Gastrocnemius medialis (tissue), 4 donors: ENCODE data around the gene TM4SF1. TPM values are rescaled to one million over a fixed set of nuclear protein-coding genes. Genes with fewer than 3 reads are reported as not detected.

Experiments used
- ATAC-seq, 2 donors: fragments of 150-250 bp; one replicate each; pipeline ENCODE4 v1.9.1; 2016
- DNase-seq, 2 donors: peaks; one replicate each; pipeline ENCODE4 v3.0.0-alpha.2; 2019
- H3K27ac ChIP-seq, 4 donors: fragments of 200-600 bp; sonication (generic); 1 replicate in 1 of 4; 2 replicates in 3 of 4; pipeline ENCODE4 v1.5.1; 2016 to 2018; ENCODE audit warnings: mild to moderate bottlenecking in 2 of 4, moderate library complexity in 1 of 4
- H3K27me3 ChIP-seq, 3 donors: fragments of 200-600 bp; sonication (generic) in 2 of 3; 1 replicate in 1 of 3; 2 replicates in 2 of 3; pipeline versions ENCODE4 v1.5.1 to v1.6.0; 2016 to 2019; ENCODE audit warnings: mild to moderate bottlenecking in 1 of 3, moderate library complexity in 1 of 3
- H3K36me3 ChIP-seq, 2 donors: fragments of 200-600 bp; sonication (generic) in 1 of 2; one replicate each; pipeline ENCODE4 v1.5.1; 2017 to 2018
- H3K4me1 ChIP-seq, 2 donors: fragments of 200-600 bp; sonication (generic) in 1 of 2; one replicate each; pipeline ENCODE4 v1.5.1; 2016 to 2017; ENCODE audit warnings: mild to moderate bottlenecking in 2 of 2
- H3K4me3 ChIP-seq, 4 donors: fragments of 200-600 bp; sonication (generic) in 3 of 4; 1 replicate in 1 of 4; 2 replicates in 3 of 4; pipeline ENCODE4 v1.5.1; 2016 to 2019; ENCODE audit warnings: mild to moderate bottlenecking in 2 of 4
- H3K9me3 ChIP-seq, 3 donors: fragments of 200-600 bp; sonication (generic) in 2 of 3; 1 replicate in 1 of 3; 2 replicates in 2 of 3; pipeline ENCODE4 v1.5.1; 2016 to 2019
- CTCF ChIP-seq, 5 experiments: fragments of 450-650 bp in 3 of 5; fragments of 200-600 bp in 2 of 5; sonication (generic) in 2 of 5; IDR thresholded peaks in 4 of 5; conservative IDR thresholded peaks in 1 of 5; 1 replicate in 4 of 5; 2 replicates in 1 of 5; pipeline ENCODE4 v1.5.1; 2016 to 2019; ENCODE audit warnings: antibody characterized with exemption in 5 of 5, mild to moderate bottlenecking in 3 of 5, moderate library complexity in 3 of 5
- POLR2A ChIP-seq, 2 donors: fragments of 450-650 bp; IDR thresholded peaks; one replicate each; pipeline ENCODE4 v1.6.1; 2017; ENCODE audit warnings: antibody characterized with exemption in 2 of 2, mild to moderate bottlenecking in 2 of 2, moderate library complexity in 2 of 2
- in situ Hi-C, 4 donors: fragments of 200-750 bp; cut with MboI; loops; one replicate each; pipeline versions ENCODE4 v1.15.0 to v1.8.0; 2017; ENCODE audit warnings: low sequenced_read_pairs in 4 of 4
- intact Hi-C: fragments of 100-400 bp; cut with DNase I; formaldehyde crosslinking; loops from one replicate; pipeline ENCODE4 v1.15.1; 2023; ENCODE audit warnings: low total_unique reads
- total RNA-seq, 4 donors: library from RNA; depleted of rRNA; stranded (reverse); fragments of >200 nt; gene quantifications; one replicate each; pipeline versions ENCODE4 v1.1.0 to v1.2.3, GENCODE V29; 2016

TM4SF1 gene
- total RNA-seq, 4 donors from 2014 or later, result 23.0 to 43.8 (median 38.6) TPM

GRCh38 chr3:149403443-149403842 is 26.0 kb upstream of the TM4SF1 start:
- in situ Hi-C loops, result no loop called here
- Histone ChIP-seq H3K9me3 (no peaks in the 10 kb centered on the region), H3K36me3 (no peaks in the 10 kb centered on the region), H3K27me3 (no peaks in the 10 kb centered on the region), H3K27ac (no peak overlapping the region), H3K4me3 (no peak overlapping the region), H3K4me1 (no peaks in the 10 kb centered on the region)
- TF ChIP-seq CTCF (IDR thresholded peaks at IDR 0.05 in 4 of 5, conservative IDR thresholded peaks at IDR 0.05 in 1 of 5), result no peak
- no peak for TF ChIP-seq POLR2A (IDR thresholded peaks at IDR 0.05)
- ATAC-seq, result no peak
- intact Hi-C loops, result no loop called here
- no peak for DNase-seq

GRCh38 chr3:149402481-149402880 is 25.0 kb upstream of the TM4SF1 start:
- Histone ChIP-seq H3K27me3 (no peaks in the 10 kb centered on the region), H3K4me1 (no peaks in the 10 kb centered on the region), H3K27ac (no peak overlapping the region), H3K4me3 (no peak overlapping the region), H3K9me3 (no peaks in the 10 kb centered on the region), H3K36me3 (no peaks in the 10 kb centered on the region)
- no peak for TF ChIP-seq POLR2A (IDR thresholded peaks at IDR 0.05)
- no peak for TF ChIP-seq CTCF (IDR thresholded peaks at IDR 0.05 in 4 of 5, conservative IDR thresholded peaks at IDR 0.05 in 1 of 5)
- intact Hi-C loops (no loop called here), in situ Hi-C loops (no loop called here)
- ATAC-seq (no peak), DNase-seq (no peak)

- no peak for ATAC-seq
- no peaks in the 10 kb centered on the region for H3K27me3 ChIP-seq
- H3K36me3 ChIP-seq, result no peaks in the 10 kb centered on the region
- no peak overlapping the region for H3K27ac ChIP-seq
- in situ Hi-C loops, result no loop called here
- no peaks in the 10 kb centered on the region for H3K4me1 ChIP-seq
- H3K9me3 ChIP-seq, result no peaks in the 10 kb centered on the region
- no peak overlapping the region for H3K4me3 ChIP-seq
- TF ChIP-seq POLR2A (IDR thresholded peaks at IDR 0.05) (no peak), CTCF (IDR thresholded peaks at IDR 0.05 in 4 of 5, conservative IDR thresholded peaks at IDR 0.05 in 1 of 5) (no peak)
- DNase-seq, result no peak
- intact Hi-C loops, result no loop called here
These were observed 24.5 kb upstream of the TM4SF1 start for GRCh38 chr3:149401926-149402310.

GRCh38 chr3:149401212-149401925 is 23.9 kb upstream of the TM4SF1 start:
- Histone ChIP-seq H3K9me3 (no peaks in the 10 kb centered on the region), H3K27me3 (no peaks in the 10 kb centered on the region), H3K27ac (no peak overlapping the region), H3K4me1 (no peaks in the 10 kb centered on the region), H3K36me3 (no peaks in the 10 kb centered on the region), H3K4me3 (no peak overlapping the region)
- intact Hi-C loops (no loop called here), in situ Hi-C loops (no loop called here)
- TF ChIP-seq CTCF (IDR thresholded peaks at IDR 0.05 in 4 of 5, conservative IDR thresholded peaks at IDR 0.05 in 1 of 5) (no peak), POLR2A (IDR thresholded peaks at IDR 0.05) (no peak)
- DNase-seq, result no peak
- ATAC-seq, result no peak

- Histone ChIP-seq H3K4me1 (peaks cover 0 to 4% of the 10 kb centered on the region in 2 donors), H3K36me3 (no peaks in the 10 kb centered on the region), H3K27me3 (no peaks in the 10 kb centered on the region), H3K4me3 (no peak overlapping the region), H3K9me3 (no peaks in the 10 kb centered on the region), H3K27ac (no peak overlapping the region)
- intact Hi-C loops, result no loop called here
- no peak for ATAC-seq
- in situ Hi-C loops, result no loop called here
- DNase-seq, result no peak
- TF ChIP-seq POLR2A (IDR thresholded peaks at IDR 0.05) (no peak), CTCF (IDR thresholded peaks at IDR 0.05 in 4 of 5, conservative IDR thresholded peaks at IDR 0.05 in 1 of 5) (no peak)
These were observed 23.2 kb upstream of the TM4SF1 start for GRCh38 chr3:149400645-149401044.
